DOHH2 (cell line): ENCODE measurements around the gene RRP8.

Source experiments
- H3F3A ChIP-seq: fragments of 200-600 bp; sonication (generic), shearing (Covaris generic); 2 replicates; pipeline ENCODE4 v1.6.0; 2016; ENCODE audit warnings: antibody characterized with exemption, mild to moderate bottlenecking; ENCODE audit not compliant: control insufficient read depth, insufficient read depth
- H3K27ac ChIP-seq: fragments of 200-600 bp; sonication (generic); 2 replicates; pipeline ENCODE4 v1.5.1; 2014; ENCODE audit warnings: low read depth, mild to moderate bottlenecking, low read length, moderate library complexity
- H3K27me3 ChIP-seq: fragments of 200-600 bp; sonication (generic); 2 replicates; pipeline ENCODE4 v1.6.1; 2014; ENCODE audit warnings: mild to moderate bottlenecking, low read length, mixed read lengths; ENCODE audit not compliant: control insufficient read depth
- H3K36me3 ChIP-seq: fragments of 200-600 bp; sonication (generic); 2 replicates; pipeline ENCODE4 v1.6.1; 2014; ENCODE audit warnings: mild to moderate bottlenecking, low read length, moderate library complexity, mixed read lengths; ENCODE audit not compliant: control insufficient read depth
- H3K4me1 ChIP-seq: fragments of 200-600 bp; sonication (generic); 2 replicates; pipeline ENCODE4 v1.6.1; 2014; ENCODE audit warnings: mild to moderate bottlenecking, low read length, mixed read lengths; ENCODE audit not compliant: control insufficient read depth
- H3K4me2 ChIP-seq: fragments of 200-600 bp; sonication (generic); 2 replicates; pipeline ENCODE4 v1.6.0; 2014; ENCODE audit warnings: mild to moderate bottlenecking, low read length, moderate library complexity
- H3K4me3 ChIP-seq: fragments of 200-600 bp; sonication (generic); 2 replicates; pipeline ENCODE4 v1.5.1; 2014; ENCODE audit warnings: mild to moderate bottlenecking, low read length, mixed read lengths
- H3K79me2 ChIP-seq: fragments of 200-600 bp; sonication (generic); 2 replicates; pipeline ENCODE4 v1.6.1; 2014; ENCODE audit warnings: mild to moderate bottlenecking, low read length, mixed read lengths; ENCODE audit not compliant: control insufficient read depth
- H3K9me2 ChIP-seq: fragments of 200-600 bp; sonication (generic); replicated peaks from 2 replicates; pipeline ENCODE4 v1.6.1; 2014; ENCODE audit warnings: mild to moderate bottlenecking, low read length, mixed read lengths; ENCODE audit not compliant: control insufficient read depth
- H3K9me3 ChIP-seq: fragments of 200-600 bp; sonication (generic); 2 replicates; pipeline ENCODE4 v1.6.1; 2014; ENCODE audit warnings: antibody characterized with exemption, low read length, mixed read lengths; ENCODE audit not compliant: control insufficient read depth, insufficient read depth
- H4K20me1 ChIP-seq: fragments of 200-600 bp; sonication (generic); 2 replicates; pipeline ENCODE4 v1.6.0; 2014; ENCODE audit warnings: low read depth, mild to moderate bottlenecking, antibody characterized with exemption, low read length, moderate library complexity; ENCODE audit not compliant: control insufficient read depth, insufficient read depth
- EZH2phosphoT487 ChIP-seq: fragments of 200-600 bp; sonication (generic); IDR thresholded peaks from 2 replicates; pipeline ENCODE4 v1.6.1; 2017; ENCODE audit warnings: borderline replicate concordance, mild to moderate bottlenecking, antibody characterized with exemption, low read length, moderate library complexity, mixed read lengths
- TF ChIP-seq, protein P1 (sequence below): fragments of 200-600 bp; sonication (generic); IDR thresholded peaks from one replicate; pipeline ENCODE4 v1.5.1; 2014; ENCODE audit warnings: antibody characterized with exemption, mild to moderate bottlenecking, low read depth, low read length; ENCODE audit not compliant: poor library complexity, severe bottlenecking

The RRP8 gene

DNA sequence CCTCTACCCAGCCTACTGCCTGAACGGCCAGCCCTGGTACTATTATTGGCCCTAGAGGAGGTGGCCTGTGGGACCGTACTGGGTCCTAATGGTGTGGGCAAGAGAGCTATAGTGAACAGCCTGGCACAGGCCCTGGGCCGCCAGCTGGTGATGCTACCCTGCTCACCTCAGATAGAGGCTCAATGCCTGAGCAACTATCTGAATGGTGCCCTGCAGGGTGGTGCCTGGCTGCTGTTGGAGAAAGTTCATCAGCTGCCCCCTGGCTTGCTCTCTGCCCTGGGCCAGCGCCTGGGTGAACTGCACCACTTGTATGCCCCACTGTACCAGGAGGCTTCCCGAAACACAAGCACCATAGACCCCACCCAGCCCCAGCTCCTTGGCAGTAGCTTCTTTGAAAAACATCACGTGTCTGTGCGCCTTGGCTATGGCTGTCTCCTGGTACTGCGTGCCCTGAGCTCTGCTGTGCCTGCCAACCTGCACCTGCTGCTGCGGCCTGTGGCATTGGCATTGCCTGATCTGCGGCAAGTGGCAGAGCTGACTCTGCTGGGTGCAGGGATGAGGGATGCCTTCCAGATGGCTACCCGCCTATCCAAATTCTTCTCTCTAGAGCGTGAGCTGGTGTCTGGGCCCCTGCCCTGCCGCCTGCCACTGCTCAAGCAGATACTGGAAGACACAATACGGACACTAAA lies 57.4 kb downstream of the RRP8 start:
- Histone ChIP-seq H3K27me3 (no peaks in the 10 kb centered on the region), H3K27ac (no peak overlapping the region), H3F3A (no peaks in the 10 kb centered on the region), H3K9me3 (no peaks in the 10 kb centered on the region), H3K4me2 (no peak overlapping the region), H4K20me1 (no peaks in the 10 kb centered on the region), H3K4me3 (no peak overlapping the region), H3K4me1 (no peaks in the 10 kb centered on the region), H3K36me3 (no peaks in the 10 kb centered on the region), H3K79me2 (no peaks in the 10 kb centered on the region), H3K9me2 (no peaks in the 10 kb centered on the region)
- TF ChIP-seq, protein P1, sequence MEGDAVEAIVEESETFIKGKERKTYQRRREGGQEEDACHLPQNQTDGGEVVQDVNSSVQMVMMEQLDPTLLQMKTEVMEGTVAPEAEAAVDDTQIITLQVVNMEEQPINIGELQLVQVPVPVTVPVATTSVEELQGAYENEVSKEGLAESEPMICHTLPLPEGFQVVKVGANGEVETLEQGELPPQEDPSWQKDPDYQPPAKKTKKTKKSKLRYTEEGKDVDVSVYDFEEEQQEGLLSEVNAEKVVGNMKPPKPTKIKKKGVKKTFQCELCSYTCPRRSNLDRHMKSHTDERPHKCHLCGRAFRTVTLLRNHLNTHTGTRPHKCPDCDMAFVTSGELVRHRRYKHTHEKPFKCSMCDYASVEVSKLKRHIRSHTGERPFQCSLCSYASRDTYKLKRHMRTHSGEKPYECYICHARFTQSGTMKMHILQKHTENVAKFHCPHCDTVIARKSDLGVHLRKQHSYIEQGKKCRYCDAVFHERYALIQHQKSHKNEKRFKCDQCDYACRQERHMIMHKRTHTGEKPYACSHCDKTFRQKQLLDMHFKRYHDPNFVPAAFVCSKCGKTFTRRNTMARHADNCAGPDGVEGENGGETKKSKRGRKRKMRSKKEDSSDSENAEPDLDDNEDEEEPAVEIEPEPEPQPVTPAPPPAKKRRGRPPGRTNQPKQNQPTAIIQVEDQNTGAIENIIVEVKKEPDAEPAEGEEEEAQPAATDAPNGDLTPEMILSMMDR, result no peak
- no peak for TF ChIP-seq EZH2phosphoT487
